GM12878 (cell line): ENCODE data around the gene HMGN5. TPM values are rescaled to one million over a fixed set of nuclear protein-coding genes. Genes with fewer than 3 reads are reported as not detected.

ENCODE experiments used
- BCLAF1 ChIP-seq: fragments of 450-650 bp; IDR thresholded peaks from 2 replicates; pipeline ENCODE4 v1.6.1; 2017; ENCODE audit warnings: antibody characterized with exemption, mild to moderate bottlenecking, moderate library complexity
- MAX ChIP-seq: IDR thresholded peaks from 2 replicates; pipeline ENCODE4 v1.6.1; 2012; ENCODE audit warnings: low read depth, low read length, improper control_type of control experiment
- REST ChIP-seq: IDR thresholded peaks from 2 replicates; pipeline ENCODE4 v1.6.1; 2012; ENCODE audit warnings: mild to moderate bottlenecking, low read depth, low read length
- ZBTB4 ChIP-seq: fragments of 450-650 bp; formaldehyde crosslinking; IDR thresholded peaks from 2 replicates; pipeline ENCODE4 v1.4.0; 2022; ENCODE audit warnings: mild to moderate bottlenecking, moderate library complexity
- polyA plus RNA-seq, 11 experiments: library from polyadenylated mRNA; depleted of rRNA in 4 of 11; unstranded in 6 of 11; stranded (reverse) in 5 of 11; fragments of >200 nt; fragmentation: Nextera tagmentation in 4 of 11; fragmentation: Illumina TruSeq in 1 of 11; extraction: Ambion mirVana in 4 of 11; extraction: Trizol in 1 of 11; gene quantifications; 1 replicate in 1 of 11; 2 replicates in 10 of 11; pipeline versions ENCODE4 v1.2.1 to v1.2.3, GENCODE V29; 2011 to 2016; ENCODE audit warnings: inconsistent platforms in 2 of 11, missing spikeins in 2 of 11, low read depth in 1 of 11
- total RNA-seq, 4 experiments: library from RNA; depleted of rRNA in 3 of 4; stranded (reverse); fragments of >200 nt in 3 of 4; fragmentation: Illumina TruSeq in 1 of 4; extraction: Trizol in 1 of 4; gene quantifications; 2 replicates each; pipeline versions ENCODE4 v1.2.1 to v1.2.3, GENCODE V29; 2013 to 2021

The HMGN5 gene
- total and polyA plus RNA-seq, 10 of the 15 experiments (the other 5 are each of a cell fraction or from before 2014, with no cell fraction given), result 3.5 to 93.6 (median 29.7) TPM

- TF ChIP-seq REST (no peak), BCLAF1 (no peak), MAX (no peak), ZBTB4 (no peak)
These were observed 80.0 kb downstream of the HMGN5 start (continued) for GRCh38 chrX:81121513-81122363.
